ENCODE data around the gene C19orf12. TPM values are rescaled to one million over a fixed set of nuclear protein-coding genes. Genes with fewer than 3 reads are reported as not detected.

Gene C19orf12
- total and polyA plus RNA-seq, 2 of the 4 experiments (the other 2 are of a cell fraction), result 16.3 to 24.0 TPM

- dilution Hi-C loops (cut with HindIII; ENCODE audit: low sequenced_read_pairs, unreplicated experiment) (no loop called here), intact Hi-C loops (cut with micrococcal nuclease) (loop anchor here (2.0 kb wide), 1 partner anchor 19 kb away; no protein-coding TSS in a partner anchor), in situ Hi-C loops (cut with MboI; ENCODE audit: low sequenced_read_pairs) (no loop called here)
- Histone ChIP-seq H4K8ac (ENCODE audit: low read depth in 2 of 2, low read length in 2 of 2) (no peak overlapping the region), H2BK120ac (ENCODE audit: low read depth, low read length) (no peak overlapping the region), H3K9ac (ENCODE audit: low read depth, low read length) (no peak overlapping the region), H2BK20ac (ENCODE audit: low read depth, low read length) (no peak overlapping the region), H3K9me3 (ENCODE audit: control insufficient read depth, insufficient read depth, low read length) (no peaks in the 10 kb centered on the region), H3K4me1 (ENCODE audit: control insufficient read depth, insufficient read depth, low read length) (peaks cover 25% of the 10 kb centered on the region), H2AFZ (replicated peaks; ENCODE audit: low read length, poor library complexity) (no peak overlapping the region), H3K14ac (replicated peaks; ENCODE audit: low read depth, low read length) (no peak overlapping the region), H3K23ac (ENCODE audit: low read depth, low read length) (no peak overlapping the region), H3K36me3 (ENCODE audit: control insufficient read depth, insufficient read depth, low read length) (peaks cover 2% of the 10 kb centered on the region; the same call in 1 of the 2 replicates), H3K4me3 (ENCODE audit: insufficient read depth, low read depth, low read length) (no peak overlapping the region), H2BK5ac (ENCODE audit: low read depth, low read length, poor library complexity, severe bottlenecking) (no peak overlapping the region), H2BK15ac (ENCODE audit: low read depth, low read length) (no peak overlapping the region), H2AK9ac (replicated peaks; ENCODE audit: low read depth, low read length, poor library complexity) (no peak overlapping the region), H3K56ac (ENCODE audit: extremely low read depth, insufficient read depth, low read length) (no peak overlapping the region), H2AK5ac (ENCODE audit: low read depth, low read length) (0 out of 2 replicates have a peak overlapping the region, but pooled peaks have one; percentile 7), H4K5ac (ENCODE audit: low read depth, low read length) (no peak overlapping the region), H3K4ac (ENCODE audit: low read depth, low read length) (no peak overlapping the region), H4K91ac (ENCODE audit: insufficient read depth, low read depth, low read length) (no peak overlapping the region), H3K9me1 (ENCODE audit: insufficient read depth, low read length) (peaks cover 22% of the 10 kb centered on the region), H3K18ac (ENCODE audit: low read depth, low read length) (no peak overlapping the region), H3K4me2 (ENCODE audit: low read depth, low read length) (no peak overlapping the region), H4K20me1 (ENCODE audit: insufficient read depth, low read length) (peaks cover 37% of the 10 kb centered on the region), H3K79me1 (ENCODE audit: low read depth in 1 of 2, low read length in 2 of 2) (peaks cover 22 to 73% of the 10 kb centered on the region in 2 experiments), H3K27ac (ENCODE audit: insufficient read depth, low read length) (no peak overlapping the region), H3K27me3 (ENCODE audit: control insufficient read depth, insufficient read depth, low read length) (no peaks in the 10 kb centered on the region)
- WGBS, 2 experiments (ENCODE audit: extremely low coverage in 2 of 2, insufficient read length in 1 of 2), result no CpG with 5 or more reads among the region's 7 CpGs
- POLR2A ChIA-PET (ENCODE audit: unreplicated experiment), result interaction anchor here (0.5 kb wide), 1 partner anchor 183 kb away, joined by 6 read pairs; no protein-coding TSS in a partner anchor
- no TSS peak for BruUV-seq (replicated peaks)
- CTCF ChIA-PET, result interaction anchor here (1.6 kb wide), 1 partner anchor 58 kb away, joined by 4 read pairs; no protein-coding TSS in a partner anchor
- TF ChIP-seq CEBPB (IDR thresholded peaks at IDR 0.05; ENCODE audit: low read depth, low read length) (no peak), RAD21 (IDR thresholded peaks at IDR 0.05; ENCODE audit: low read length) (no peak), MXI1 (IDR thresholded peaks at IDR 0.05; ENCODE audit: borderline replicate concordance, low read depth, low read length) (no peak), BHLHE40 (IDR thresholded peaks at IDR 0.05; ENCODE audit: low read depth, low read length) (no peak), ELK1 (IDR thresholded peaks at IDR 0.05; ENCODE audit: borderline replicate concordance, low read depth, low read length) (no peak), CHD1 (IDR thresholded peaks at IDR 0.05; ENCODE audit: low read depth, low read length) (no peak), POLR2A (IDR thresholded peaks at IDR 0.05; ENCODE audit: low read depth, low read length) (no peak)
- DNase-seq (no peak), ATAC-seq (ENCODE audit: low read depth) (no peak)
These were observed 47.1 kb downstream of the C19orf12 start for GRCh38 chr19:29667901-29668341.
